KMS-11 (cell line): ENCODE data around the gene CDH4.

Experiments
- H2AFZ ChIP-seq: fragments of 200-600 bp; sonication (generic); 2 replicates; pipeline ENCODE4 v1.6.1; 2016; ENCODE audit warnings: antibody characterized with exemption, mixed run types, low read depth
- H3K27ac ChIP-seq: fragments of 200-600 bp; sonication (generic); 2 replicates; pipeline ENCODE4 v1.6.1; 2016; ENCODE audit warnings: mild to moderate bottlenecking, mixed run types
- H3K27me3 ChIP-seq: fragments of 200-600 bp; sonication (generic); 2 replicates; pipeline ENCODE4 v1.6.1; 2017; ENCODE audit warnings: mild to moderate bottlenecking, low read depth, mixed run types, moderate library complexity; ENCODE audit not compliant: insufficient read depth
- H3K36me3 ChIP-seq: fragments of 200-600 bp; sonication (generic); 2 replicates; pipeline ENCODE4 v1.6.1; 2017; ENCODE audit warnings: mild to moderate bottlenecking, mixed run types; ENCODE audit not compliant: insufficient read depth
- H3K4me1 ChIP-seq: fragments of 200-600 bp; sonication (generic); 2 replicates; pipeline ENCODE4 v1.6.1; 2016; ENCODE audit warnings: mild to moderate bottlenecking, low read depth, mixed run types; ENCODE audit not compliant: poor library complexity, severe bottlenecking
- H3K4me2 ChIP-seq: fragments of 200-600 bp; sonication (generic); 2 replicates; pipeline ENCODE4 v1.7.0; 2016; ENCODE audit warnings: mild to moderate bottlenecking, mixed run types
- H3K4me3 ChIP-seq: fragments of 200-600 bp; sonication (generic); IDR thresholded peaks from 2 replicates; pipeline ENCODE4 v1.6.1; 2017; ENCODE audit warnings: low read depth, low read length, mixed read lengths; ENCODE audit not compliant: insufficient read depth
- H3K79me2 ChIP-seq: fragments of 200-600 bp; sonication (generic); 2 replicates; pipeline ENCODE4 v1.6.1; 2016; ENCODE audit warnings: low read depth, mixed run types; ENCODE audit not compliant: insufficient read depth
- H3K9ac ChIP-seq: fragments of 200-600 bp; sonication (generic); 2 replicates; pipeline ENCODE4 v1.6.1; 2016; ENCODE audit warnings: mild to moderate bottlenecking, mixed run types
- H4K20me1 ChIP-seq: fragments of 200-600 bp; sonication (generic); 2 replicates; pipeline ENCODE4 v1.6.1; 2016; ENCODE audit warnings: mild to moderate bottlenecking, mixed run types; ENCODE audit not compliant: insufficient read depth
- TF ChIP-seq, protein P1 (sequence below): fragments of 200-600 bp; sonication (generic); conservative IDR thresholded peaks from 2 replicates; pipeline ENCODE4 v1.6.1; 2017; ENCODE audit warnings: low read depth, mild to moderate bottlenecking, antibody characterized with exemption, low read length, moderate library complexity, mixed read lengths

The CDH4 gene

DNA sequence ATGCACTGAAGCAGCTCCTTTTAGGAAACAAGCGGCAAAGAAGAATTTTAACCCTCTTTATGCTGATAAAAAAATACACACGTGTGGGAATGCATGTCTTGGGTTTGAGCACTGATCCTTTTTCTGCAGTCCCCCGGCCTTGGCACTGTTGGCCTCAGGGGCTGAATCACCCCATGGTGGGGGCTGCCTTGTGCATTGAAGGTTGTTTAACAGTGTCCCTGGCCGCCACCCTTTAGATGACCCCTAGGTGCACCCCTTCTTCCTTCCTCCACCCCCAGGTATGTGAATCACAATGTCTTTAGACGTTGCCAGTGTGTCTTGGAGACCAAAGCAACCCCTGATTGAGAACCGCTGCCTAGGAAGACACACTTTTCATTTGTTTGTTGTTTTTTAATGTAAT is 190.7 kb downstream of the CDH4 start:
- no peaks in the 10 kb centered on the region for H3K36me3 ChIP-seq
- H3K9ac ChIP-seq, result no peak overlapping the region
- H3K4me2 ChIP-seq, result no peak overlapping the region
- H3K27me3 ChIP-seq, result no peaks in the 10 kb centered on the region; the same call in 1 of the 2 replicates
- H3K79me2 ChIP-seq, result no peaks in the 10 kb centered on the region
- H4K20me1 ChIP-seq, result no peaks in the 10 kb centered on the region
- no peak overlapping the region for H3K27ac ChIP-seq
- no peak overlapping the region for H2AFZ ChIP-seq
- no peak overlapping the region for H3K4me3 ChIP-seq
- TF ChIP-seq, protein P1, sequence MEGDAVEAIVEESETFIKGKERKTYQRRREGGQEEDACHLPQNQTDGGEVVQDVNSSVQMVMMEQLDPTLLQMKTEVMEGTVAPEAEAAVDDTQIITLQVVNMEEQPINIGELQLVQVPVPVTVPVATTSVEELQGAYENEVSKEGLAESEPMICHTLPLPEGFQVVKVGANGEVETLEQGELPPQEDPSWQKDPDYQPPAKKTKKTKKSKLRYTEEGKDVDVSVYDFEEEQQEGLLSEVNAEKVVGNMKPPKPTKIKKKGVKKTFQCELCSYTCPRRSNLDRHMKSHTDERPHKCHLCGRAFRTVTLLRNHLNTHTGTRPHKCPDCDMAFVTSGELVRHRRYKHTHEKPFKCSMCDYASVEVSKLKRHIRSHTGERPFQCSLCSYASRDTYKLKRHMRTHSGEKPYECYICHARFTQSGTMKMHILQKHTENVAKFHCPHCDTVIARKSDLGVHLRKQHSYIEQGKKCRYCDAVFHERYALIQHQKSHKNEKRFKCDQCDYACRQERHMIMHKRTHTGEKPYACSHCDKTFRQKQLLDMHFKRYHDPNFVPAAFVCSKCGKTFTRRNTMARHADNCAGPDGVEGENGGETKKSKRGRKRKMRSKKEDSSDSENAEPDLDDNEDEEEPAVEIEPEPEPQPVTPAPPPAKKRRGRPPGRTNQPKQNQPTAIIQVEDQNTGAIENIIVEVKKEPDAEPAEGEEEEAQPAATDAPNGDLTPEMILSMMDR, result no peak
- no peaks in the 10 kb centered on the region for H3K4me1 ChIP-seq

DNA sequence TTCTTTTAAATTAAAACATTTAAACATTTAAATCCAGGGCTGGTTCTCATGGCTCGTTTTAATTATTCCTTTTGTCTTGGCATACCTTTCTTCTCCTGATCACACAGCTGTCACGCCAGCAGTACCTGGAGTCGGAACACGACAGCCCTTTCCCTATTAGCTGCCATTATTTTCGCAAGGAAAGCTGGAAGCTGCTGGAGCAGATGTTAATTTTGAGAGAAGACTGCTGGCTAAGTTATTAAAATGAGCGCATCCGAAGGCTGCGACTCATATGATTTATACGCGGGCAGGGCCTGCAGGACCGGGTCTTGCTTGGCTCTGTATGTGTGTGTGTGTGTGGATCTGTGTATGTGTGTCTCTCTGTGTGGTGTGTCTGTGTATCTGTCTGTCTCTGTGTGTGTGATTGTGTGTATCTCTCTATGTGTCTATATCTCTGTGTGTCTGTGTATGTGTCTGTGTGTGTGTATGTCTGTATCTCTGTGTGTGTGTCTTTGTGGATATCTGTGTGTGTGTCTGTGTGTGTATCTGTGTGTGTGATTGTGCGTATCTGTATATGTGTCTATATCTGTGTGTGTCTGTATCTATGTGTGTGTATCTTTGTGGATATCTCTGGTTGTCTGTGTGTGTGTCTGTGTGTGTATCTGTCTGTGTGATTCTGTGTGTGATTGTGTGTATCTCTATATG is 191.5 kb downstream of the CDH4 start:
- Histone ChIP-seq H4K20me1 (no peaks in the 10 kb centered on the region), H3K9ac (no peak overlapping the region), H3K36me3 (no peaks in the 10 kb centered on the region), H3K27me3 (no peaks in the 10 kb centered on the region; the same call in 1 of the 2 replicates), H2AFZ (no peak overlapping the region), H3K27ac (no peak overlapping the region), H3K4me2 (no peak overlapping the region), H3K4me1 (no peaks in the 10 kb centered on the region), H3K79me2 (no peaks in the 10 kb centered on the region), H3K4me3 (no peak overlapping the region)
- TF ChIP-seq, protein P1, result no peak

DNA sequence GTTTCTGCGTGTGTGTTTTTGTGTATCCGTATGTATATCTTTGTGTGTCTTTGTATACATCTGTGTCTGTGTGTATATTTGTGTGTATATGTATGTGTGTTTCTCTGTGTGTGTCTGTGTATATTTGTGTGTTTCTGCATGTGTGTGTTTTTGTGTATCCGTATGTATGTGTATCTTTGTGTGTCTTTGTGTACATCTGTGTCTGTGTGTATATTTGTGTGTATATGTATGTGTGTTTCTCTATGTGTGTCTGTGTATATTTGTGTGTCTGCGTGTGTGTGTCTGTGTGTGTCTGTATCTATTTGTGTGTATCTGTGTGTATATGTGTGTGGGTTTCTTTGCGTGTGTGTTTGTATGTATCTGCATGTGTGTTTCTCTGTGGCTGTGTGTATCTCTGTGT is 192.6 kb downstream of the CDH4 start:
- Histone ChIP-seq H3K4me2 (no peak overlapping the region), H3K9ac (no peak overlapping the region), H3K4me3 (no peak overlapping the region), H4K20me1 (no peaks in the 10 kb centered on the region), H3K79me2 (no peaks in the 10 kb centered on the region), H3K27me3 (no peaks in the 10 kb centered on the region; the same call in 1 of the 2 replicates), H3K27ac (no peak overlapping the region), H3K4me1 (no peaks in the 10 kb centered on the region), H3K36me3 (no peaks in the 10 kb centered on the region), H2AFZ (no peak overlapping the region)
- TF ChIP-seq, protein P1, result no peak

DNA sequence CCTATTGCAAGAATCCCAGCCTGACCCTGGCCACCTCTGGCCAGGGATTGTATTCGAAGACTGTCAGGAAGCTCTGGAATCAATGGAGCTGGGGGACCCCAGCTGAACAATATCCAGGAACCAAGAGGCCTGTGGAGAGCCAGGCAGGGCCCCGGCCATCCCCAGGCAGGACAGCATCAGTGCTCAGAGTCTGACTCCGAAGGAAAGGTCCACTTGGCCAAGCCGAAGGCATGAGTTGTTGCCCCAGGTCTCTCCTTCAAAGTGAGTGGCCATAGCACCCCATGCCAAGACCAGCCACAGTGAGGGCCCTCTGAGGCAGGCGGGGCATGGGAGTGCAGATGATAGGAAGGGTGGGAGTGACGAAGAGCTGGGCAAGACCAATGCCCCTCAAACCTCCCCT is 193.1 kb downstream of the CDH4 start:
- Histone ChIP-seq H3K27me3 (no peaks in the 10 kb centered on the region; the same call in 1 of the 2 replicates), H3K4me1 (no peaks in the 10 kb centered on the region), H2AFZ (no peak overlapping the region)

More for the DNA sequence above, 193.1 kb downstream of the CDH4 start:
- H3K36me3 ChIP-seq, result no peaks in the 10 kb centered on the region
- no peaks in the 10 kb centered on the region for H4K20me1 ChIP-seq
- H3K79me2 ChIP-seq, result no peaks in the 10 kb centered on the region
- TF ChIP-seq, protein P1, result no peak
- no peak overlapping the region for H3K4me2 ChIP-seq
- no peak overlapping the region for H3K4me3 ChIP-seq
- H3K9ac ChIP-seq, result no peak overlapping the region
- H3K27ac ChIP-seq, result no peak overlapping the region
